Measurements from ENCODE around the gene KIF4A. TPM values are rescaled to one million over a fixed set of nuclear protein-coding genes. Genes with fewer than 3 reads are reported as not detected.

Gene KIF4A
- total and polyA plus RNA-seq, 9 of the 15 experiments (the other 6 are each of a cell fraction or from before 2014, with no cell fraction given): 13.0 to 42.7 (median 35.9) TPM

DNA sequence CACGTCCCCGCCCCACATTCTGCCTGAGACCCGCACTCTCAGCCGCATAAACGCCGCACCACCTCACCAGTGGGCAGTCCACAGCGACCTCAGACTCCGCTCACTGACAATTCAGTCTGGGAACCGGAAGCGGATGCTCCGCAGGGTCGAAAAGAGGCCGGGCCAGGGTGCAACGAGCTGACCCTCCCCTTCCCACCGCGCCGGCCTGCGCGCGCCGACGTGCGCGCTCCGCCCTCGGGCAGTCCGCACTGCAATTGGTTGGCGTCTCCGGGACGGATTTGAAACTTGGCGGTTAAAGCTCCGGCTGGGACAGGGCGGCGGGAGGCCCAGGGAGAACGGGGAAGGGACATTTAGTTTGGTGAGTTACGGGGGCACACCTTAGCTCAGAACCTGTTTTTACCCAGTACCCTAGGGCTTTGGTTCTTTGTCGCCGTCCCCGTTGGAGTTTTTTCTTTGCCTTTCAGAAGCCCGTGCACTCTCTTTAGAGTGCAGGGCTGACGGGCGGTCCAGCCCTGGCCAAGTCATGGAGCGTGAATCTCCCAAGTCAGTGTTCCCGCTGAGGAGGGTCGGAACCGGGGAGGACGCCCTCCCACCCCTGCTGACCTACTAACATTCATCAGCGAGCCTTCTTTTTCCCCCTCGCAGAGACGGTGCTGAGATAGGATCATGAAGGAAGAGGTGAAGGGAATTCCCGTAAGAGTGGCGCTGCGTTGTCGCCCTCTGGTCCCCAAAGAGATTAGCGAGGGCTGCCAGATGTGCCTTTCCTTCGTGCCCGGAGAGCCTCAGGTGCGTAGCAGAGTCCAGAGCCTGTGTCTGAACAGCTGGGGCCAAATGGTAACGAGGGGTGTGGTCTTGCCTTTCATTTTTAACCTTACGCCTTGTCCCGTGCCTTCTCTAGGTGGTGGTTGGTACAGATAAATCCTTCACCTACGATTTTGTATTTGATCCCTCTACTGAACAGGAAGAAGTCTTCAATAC is at the start of gene KIF4A, which contains the start of gene PDZD11 (continued):
- TF ChIP-seq ZNF785 (CRISPR knock-in tag; IDR thresholded peaks at IDR 0.05): no peak
- TF ChIP-seq GABPA (tag; conservative IDR thresholded peaks at IDR 0.05; ENCODE audit: low read depth): peak; percentile 92
- TF ChIP-seq ZNF778 (CRISPR knock-in tag; IDR thresholded peaks at IDR 0.05): no peak
- TF ChIP-seq CXXC5 (CRISPR knock-in tag; IDR thresholded peaks at IDR 0.05): peak; percentile 89
- TF ChIP-seq SMAD1 (IDR thresholded peaks at IDR 0.05; ENCODE audit: low read depth, low read length, partially characterized antibody): no peak
- peak; percentile 96 for TF ChIP-seq FOXM1 (IDR thresholded peaks at IDR 0.05; ENCODE audit: low read depth)
- no peak for TF ChIP-seq FOXM1 (CRISPR knock-in tag; IDR thresholded peaks at IDR 0.05; ENCODE audit: low read depth)
- no peak for TF ChIP-seq ZNF707 (CRISPR knock-in tag; conservative IDR thresholded peaks at IDR 0.05)
- no peak for TF ChIP-seq TEAD4 (IDR thresholded peaks at IDR 0.05; ENCODE audit: low read length)
- no peak for TF ChIP-seq TEAD4 (CRISPR knock-in tag; IDR thresholded peaks at IDR 0.05; ENCODE audit: borderline replicate concordance)
- no peak for TF ChIP-seq CSDE1 (IDR thresholded peaks at IDR 0.05)
- no peak for TF ChIP-seq ZNF124 (CRISPR knock-in tag; IDR thresholded peaks at IDR 0.05)
- TF ChIP-seq ZBTB40 (IDR thresholded peaks at IDR 0.05): peak; percentile 91
- TF ChIP-seq ZBTB40 (CRISPR knock-in tag; IDR thresholded peaks at IDR 0.05): no peak
- TF ChIP-seq, protein P1, sequence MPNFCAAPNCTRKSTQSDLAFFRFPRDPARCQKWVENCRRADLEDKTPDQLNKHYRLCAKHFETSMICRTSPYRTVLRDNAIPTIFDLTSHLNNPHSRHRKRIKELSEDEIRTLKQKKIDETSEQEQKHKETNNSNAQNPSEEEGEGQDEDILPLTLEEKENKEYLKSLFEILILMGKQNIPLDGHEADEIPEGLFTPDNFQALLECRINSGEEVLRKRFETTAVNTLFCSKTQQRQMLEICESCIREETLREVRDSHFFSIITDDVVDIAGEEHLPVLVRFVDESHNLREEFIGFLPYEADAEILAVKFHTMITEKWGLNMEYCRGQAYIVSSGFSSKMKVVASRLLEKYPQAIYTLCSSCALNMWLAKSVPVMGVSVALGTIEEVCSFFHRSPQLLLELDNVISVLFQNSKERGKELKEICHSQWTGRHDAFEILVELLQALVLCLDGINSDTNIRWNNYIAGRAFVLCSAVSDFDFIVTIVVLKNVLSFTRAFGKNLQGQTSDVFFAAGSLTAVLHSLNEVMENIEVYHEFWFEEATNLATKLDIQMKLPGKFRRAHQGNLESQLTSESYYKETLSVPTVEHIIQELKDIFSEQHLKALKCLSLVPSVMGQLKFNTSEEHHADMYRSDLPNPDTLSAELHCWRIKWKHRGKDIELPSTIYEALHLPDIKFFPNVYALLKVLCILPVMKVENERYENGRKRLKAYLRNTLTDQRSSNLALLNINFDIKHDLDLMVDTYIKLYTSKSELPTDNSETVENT (CRISPR knock-in tag; IDR thresholded peaks at IDR 0.05): no peak
- no peak for TF ChIP-seq CREB1 (IDR thresholded peaks at IDR 0.05)
- TF ChIP-seq CREB1 (CRISPR knock-in tag; IDR thresholded peaks at IDR 0.05): 0 out of 2 replicates have a peak, but pooled peaks have one; percentile 38
- TF ChIP-seq ZNF699 (CRISPR knock-in tag; IDR thresholded peaks at IDR 0.05; ENCODE audit: insufficient replicate concordance): no peak

Measured in K562 (cell line).